GM21360 (cell line): ENCODE results near the gene AFF1.
"Not testable (repeated sequence)": the region's sequence is repeated elsewhere in the genome, so short reads cannot be mapped to it uniquely, and the experiment has no call there.

Experiments
- ATAC-seq: cut with Tn5 transposase; IDR thresholded peaks from one replicate; pipeline ENCODE4 v1.9.1; 2021; ENCODE audit warnings: mild to moderate bottlenecking, moderate library complexity; ENCODE audit not compliant: unreplicated experiment

Gene AFF1

DNA sequence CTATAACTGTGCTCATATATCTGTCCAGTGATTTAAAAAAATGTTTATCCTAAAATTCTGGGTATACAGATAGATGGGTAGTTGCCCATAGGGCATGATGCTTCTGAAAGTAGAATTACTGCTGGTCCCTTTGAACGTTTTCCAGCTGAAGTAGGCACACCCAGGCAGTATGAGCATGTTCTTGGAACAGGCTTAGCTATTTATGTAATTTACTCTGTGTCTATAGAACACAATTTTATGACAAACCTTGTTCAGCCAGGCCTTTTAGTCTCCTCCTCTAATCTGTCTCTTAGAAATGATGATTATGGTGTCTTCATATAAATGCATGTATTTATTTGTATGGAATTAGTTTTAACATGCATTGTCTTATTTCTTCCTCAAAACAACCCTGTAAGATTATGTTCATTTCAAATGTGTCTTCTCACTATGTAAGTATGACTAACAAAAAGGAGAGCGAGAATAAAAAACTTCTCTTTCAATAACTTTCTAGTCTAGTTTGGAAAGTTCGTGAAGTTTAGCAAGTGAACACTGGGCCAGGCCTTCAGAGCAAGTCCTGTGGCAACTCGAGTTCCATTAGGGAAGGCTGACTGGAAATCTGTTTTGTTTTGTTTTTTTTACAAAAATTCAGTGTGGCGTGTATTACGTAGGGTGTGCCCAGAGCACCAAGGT, 142.0 kb downstream of the AFF1 start:
- ATAC-seq = no peak

DNA sequence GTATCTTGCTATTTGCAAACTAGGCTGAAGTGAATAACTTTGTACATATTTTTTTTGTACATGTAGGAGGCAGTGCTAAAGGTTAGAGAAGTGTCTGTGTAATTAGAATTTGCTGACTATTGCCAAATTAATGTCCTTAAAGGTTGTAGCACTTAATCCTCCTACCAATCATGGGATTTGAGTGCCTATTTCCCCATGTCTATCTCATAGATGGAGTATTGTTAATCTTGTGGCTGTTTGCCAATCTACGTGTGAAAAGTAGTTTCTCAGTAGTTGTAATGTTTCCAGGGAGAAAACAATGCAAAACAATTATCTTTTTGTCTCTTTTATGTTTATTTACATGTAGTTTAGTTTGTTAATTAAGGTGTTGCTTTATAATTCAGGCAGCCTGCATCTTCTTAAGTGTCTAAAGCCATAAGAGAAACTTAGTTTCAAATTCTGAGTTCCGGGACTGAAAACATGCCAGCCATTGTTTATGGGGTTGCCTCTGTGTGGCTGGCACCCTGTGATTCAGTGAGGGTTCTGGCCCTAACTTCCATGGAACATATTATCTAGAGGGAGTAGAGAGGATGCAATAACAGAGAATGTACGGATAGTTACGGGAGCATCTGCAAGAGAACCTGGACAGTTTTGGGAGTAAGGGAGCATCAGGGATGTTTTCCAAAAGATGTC, 143.2 kb downstream of the AFF1 start:
- ATAC-seq = no peak

DNA sequence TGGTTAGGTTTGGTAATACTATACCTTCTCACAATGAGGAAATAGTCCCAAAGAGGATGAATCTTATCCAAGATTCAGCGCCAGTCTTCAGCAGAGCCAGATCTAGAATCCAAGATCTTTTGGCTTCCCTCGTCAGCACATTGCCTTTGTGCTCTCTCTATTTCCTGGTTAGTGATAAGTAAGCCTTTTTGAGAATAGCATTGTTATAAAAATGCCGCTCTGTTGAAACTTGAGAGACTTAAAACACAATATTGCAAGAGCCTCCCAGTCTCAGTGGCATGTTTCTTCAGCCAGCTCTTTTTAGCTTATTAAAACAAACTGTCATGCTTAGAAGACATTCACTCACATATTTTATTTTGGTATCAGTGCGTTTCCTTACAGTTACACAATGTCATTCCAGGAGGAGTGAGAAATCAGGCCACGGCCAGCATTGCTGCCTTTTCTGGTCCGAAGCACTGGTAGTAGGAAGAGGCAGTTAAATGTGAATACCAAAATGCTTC, 144.2 kb downstream of the AFF1 start:
- ATAC-seq = no peak

DNA sequence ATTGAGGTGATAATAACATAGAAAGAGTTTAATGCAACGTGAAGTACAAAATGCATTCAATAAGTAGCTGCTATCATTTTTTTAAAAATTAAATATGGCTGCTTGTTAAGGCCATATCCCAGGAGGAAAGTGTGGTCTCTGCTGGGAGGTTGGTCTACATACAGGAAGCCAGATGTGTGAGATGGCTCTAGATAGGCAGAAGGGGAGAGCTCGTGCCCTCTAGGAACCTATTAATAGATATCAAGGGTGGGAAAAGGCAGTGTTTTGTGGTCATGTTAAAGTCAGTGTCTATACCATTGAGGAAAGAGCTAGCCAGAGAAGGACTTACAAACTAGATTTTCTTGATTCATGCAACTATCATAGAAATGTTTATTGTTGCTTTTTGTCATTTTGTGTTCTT, 145.2 kb downstream of the AFF1 start:
- ATAC-seq = no peak

DNA sequence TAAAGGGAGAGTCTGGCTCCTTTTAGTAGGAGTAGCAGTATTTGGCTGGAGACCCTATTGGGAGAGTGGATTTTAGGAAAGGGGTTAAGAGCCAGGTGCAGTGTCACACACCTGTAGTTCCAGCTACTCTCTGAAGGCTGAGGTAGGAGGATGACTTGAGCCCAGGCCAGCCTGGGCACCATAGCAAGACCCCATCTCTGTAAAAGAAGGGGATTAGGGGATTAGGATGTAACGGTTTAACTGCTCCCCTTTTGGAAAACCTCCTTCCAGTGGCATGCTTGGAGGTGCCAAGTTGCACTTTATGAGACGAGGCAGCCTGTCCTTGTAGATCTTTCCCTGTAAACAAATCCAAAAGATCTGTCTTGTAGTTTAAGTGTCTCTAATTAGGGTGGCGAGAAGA, 145.7 kb downstream of the AFF1 start:
- ATAC-seq = no peak

DNA sequence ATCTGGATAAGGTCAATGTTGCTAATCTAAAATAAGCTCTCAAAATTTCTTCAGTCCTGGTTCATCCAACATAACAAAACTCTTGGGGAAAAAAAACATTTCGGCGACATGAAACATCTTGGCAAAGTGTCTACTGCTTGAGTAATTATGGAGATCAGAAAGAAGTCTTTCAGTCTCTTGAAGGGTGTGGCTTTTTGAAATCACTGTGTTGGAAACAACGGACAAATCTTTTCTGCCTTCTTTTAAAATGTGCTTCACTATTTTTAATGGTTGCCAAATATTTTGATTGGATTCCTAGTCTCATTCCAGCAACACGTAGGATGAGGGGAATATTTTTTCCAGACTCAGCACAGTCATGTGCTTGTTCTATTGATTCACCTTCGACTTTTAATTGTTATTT, 147.0 kb downstream of the AFF1 start:
- ATAC-seq = no peak

DNA sequence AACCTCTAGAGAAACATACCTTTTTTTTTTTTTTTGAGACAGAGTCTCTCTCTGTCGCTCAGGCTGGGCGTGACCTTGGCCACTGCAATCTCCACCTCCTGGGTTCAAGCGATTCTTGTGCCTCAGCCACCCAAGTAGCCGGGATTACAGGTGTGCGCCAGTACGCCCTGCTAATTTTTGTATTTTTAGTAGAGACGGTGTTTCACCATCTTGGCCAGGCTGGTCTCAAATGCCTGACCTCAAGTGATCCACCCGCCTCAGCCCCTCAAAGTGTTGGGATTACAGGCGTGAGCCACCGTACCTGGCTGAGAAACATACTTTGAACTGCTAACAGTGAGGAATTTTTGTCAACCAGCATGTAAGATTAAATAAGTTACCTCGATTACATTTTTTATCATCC, 150.9 kb downstream of the AFF1 start:
- not testable (repeated sequence) for ATAC-seq

DNA sequence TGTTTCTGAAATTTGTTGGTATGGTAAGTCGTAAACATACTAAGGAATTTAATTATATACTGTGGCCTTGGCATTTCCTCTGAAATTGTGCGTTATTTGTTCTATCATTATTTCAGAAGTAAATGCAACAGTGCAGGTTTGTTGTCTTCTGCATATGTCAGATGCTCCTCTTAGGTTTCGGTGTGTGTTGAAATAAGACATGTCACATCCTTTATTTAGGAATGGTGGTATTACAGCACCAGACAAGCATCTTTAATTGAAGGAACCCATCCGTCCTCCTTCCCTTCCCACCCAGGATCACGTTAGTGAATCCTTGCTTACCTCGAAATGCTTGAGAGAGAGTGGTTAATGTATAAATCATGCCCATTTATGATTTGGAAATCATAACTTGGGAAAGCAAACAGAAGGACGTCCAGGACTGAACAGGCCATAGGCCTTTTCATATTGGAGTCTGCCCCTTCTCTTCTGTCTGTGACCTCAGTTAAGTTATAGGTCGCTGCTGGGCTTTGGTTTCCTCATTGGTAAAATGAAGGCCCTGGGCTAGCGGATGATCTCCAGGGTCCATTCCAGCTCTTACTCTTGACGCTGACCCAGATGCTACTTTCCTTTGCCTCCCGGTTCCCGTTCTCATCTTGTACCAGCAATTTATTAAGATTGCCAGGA, 151.5 kb downstream of the AFF1 start:
- no peak for ATAC-seq

DNA sequence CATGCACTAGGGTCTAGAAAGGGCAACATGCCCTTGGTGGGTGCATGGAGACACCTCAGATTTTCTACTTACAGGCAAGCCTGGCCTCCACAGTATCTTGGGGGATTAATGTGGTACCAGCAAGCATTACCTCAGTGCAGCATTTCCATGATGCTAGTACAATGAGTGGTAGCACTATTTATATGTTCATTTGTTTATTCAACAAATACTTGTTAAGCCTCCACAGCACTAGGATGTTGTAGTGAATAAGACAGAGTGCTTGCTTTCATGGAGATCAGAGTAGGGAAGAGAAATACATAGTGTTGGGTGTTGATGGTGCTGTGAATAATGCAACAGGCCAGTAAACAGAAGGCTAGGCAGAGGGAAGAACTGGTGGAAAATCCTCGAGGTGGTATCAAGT, 152.2 kb downstream of the AFF1 start:
- no peak for ATAC-seq

DNA sequence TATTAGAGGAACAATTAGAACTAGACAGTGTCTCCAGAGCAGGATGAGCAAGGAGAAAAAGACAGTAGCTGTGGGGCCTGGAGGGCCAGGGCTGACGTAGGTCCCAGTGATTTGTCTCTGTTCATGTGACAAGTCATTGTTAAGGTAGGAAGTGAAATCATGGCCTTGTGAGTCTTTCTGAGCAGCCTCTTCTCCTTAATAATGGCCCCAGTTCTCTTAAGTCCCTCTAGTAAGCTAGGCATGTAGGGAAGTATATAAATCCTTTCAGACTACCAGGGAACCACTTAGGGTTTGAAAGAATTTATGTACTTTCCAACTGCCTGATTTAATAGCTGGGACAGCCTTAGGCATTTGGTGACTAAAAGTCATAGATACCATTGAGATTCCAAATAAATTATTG, 152.6 kb downstream of the AFF1 start:
- ATAC-seq = no peak

DNA sequence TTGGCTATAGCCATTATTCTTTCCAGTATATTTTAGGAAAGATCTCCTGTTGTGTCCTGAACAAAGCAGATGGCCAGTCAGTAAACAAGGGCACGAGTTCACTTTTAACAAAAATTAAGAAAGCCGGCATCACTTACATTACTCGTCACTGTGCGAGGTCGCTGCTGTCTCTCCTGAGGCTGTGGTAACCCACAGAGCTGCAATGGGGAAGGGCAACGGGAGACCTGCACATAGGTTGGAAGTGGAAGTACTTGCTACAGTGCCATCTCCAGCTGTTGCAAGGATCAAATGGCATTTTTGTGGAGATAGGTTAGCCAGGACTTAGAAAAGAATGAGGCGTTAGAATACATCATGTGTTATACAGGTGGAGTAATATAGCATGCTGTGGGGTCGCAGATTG, 153.4 kb downstream of the AFF1 start:
- ATAC-seq = no peak

DNA sequence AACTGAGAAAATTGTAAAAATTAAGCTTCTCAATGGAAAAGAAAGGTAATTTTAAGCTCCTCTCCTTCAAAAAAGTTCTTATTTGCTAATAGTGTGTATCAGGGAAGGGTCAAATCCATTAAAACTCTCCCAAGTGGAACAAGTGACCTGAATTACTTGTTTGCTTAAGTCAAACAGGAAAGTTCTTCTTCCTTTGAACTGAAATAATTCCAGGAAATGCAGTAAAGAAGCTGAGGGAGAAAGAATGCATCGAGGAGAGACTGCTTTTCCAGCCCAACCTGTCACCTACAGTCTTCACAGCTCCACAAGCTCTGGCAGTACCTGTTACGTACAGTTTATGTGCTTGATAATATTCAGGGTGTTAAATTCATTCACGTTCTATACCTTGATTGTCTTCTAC, 154.6 kb downstream of the AFF1 start:
- ATAC-seq = no peak

DNA sequence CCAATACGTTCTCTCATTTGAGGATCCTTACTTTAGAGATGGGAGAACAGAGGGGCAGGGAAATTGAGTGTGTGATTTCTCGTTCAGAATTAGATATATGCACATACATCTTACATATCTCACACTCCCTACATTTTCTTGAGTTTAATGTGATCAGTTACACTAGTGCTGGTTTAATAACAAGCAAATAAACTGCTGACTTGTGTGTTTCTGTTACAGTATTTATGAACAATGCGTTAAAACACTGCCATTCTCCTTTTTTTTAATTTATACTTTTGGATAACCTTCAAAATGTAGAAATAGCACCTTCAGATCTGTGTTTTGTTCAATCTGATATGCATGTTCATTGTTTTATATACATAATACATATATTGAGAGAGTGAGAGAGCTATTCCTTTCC, 155.5 kb downstream of the AFF1 start:
- ATAC-seq = no peak

DNA sequence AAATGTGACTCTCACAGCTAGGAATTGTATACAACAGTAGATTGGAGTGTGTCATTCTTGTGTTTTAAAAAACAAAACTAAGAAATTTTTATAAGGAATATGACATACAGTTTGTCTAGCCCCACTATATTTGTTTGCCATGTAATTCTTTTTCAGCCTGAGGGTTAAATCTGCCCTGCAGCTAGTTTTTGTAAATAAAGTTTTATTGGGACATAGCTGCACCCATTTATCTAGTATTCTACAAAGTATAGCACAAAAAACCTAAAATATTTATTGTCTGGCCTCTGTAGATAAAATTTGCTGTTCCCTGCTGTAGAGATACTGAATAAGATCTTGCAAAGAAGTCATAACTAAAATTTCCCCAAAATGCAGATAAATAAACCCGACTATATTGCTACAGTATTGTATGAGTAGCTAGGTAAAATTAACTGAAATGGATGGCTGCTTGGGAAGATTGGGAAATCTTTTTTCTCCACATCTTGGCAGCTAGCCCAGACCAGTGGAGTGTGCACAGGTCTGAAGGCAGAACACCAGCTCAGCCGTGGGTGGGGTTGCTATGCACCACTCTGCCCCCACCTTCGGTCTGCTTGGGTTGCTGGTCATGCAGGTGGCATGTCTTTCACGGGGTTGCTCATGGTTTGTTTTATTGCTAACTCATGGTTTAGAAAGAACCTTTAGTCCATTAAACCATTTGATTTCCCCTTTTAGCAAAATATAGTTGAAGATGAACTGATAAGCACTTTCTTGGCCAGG, 157.8 kb downstream of the AFF1 start:
- no peak for ATAC-seq

DNA sequence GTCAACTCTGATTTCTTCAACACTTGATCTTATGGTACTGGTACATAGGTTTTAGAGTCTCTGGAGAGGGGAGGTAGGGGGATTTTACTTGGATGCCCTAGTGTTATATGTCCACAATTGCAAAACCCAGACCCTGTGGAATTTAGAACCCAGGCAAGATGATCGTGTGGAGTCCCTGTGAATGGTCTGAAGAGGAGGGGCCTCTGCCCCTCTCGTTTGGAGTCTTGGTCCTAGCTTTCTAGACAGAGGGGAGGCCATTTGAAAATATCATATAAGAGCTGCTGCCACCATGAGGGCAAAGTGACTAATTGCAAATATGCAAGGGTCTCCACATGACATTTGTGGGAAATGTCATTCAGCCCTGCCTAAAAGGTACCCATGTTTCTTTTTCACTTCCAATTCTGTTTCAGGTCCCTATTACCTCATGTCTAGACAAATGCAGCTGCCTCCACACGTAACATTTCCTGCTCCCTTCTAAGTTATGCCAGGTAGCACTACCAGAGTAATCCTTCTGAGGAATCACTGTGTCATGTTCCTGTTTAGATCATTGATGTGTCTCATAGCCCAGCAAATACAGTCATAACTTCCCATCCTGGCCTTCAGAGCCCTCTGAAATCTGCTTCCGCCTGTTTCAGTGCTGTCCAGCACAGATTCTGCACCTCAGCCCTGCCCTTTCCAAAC, 158.8 kb downstream of the AFF1 start:
- peak; percentile 85 for ATAC-seq

DNA sequence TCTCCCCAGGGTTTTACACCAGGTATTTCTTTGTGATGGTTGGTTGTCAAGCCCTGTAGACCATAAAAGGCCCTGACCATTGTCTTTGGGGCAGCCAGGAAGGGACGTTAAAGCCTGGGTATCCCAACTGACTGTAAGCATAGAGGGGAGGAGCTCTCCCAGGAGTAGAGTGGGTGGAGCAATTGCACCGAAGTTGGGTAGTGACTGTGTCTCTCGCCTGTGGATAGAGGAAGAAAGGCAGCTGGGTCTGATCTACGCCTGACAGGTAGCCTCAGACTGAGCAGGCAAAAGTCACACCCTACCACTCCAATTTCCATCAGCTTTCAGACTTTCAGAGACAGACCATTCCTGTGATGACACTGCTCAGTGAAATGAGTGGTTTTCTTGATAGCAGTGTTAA, 162.3 kb downstream of the AFF1 start:
- ATAC-seq = no peak

DNA sequence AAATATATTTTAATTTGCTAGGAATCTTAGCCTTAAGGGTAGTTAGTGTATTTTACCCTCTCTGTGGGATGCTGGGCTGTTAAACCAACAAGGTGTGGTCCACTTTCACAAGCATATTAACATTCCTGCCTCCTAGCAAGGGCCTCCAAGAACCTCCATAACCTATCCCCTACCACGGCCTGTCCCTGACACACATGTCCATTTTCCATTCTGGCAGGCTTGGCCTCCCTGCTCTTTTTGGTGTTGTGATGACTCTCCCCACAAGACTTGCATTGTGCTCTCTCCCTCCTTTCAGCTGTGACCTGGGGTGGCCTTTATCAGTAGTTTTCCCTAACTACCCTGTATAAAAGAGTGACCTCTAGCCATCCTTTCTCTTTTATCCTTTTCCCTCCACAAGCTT, 165.4 kb downstream of the AFF1 start:
- ATAC-seq = no peak

DNA sequence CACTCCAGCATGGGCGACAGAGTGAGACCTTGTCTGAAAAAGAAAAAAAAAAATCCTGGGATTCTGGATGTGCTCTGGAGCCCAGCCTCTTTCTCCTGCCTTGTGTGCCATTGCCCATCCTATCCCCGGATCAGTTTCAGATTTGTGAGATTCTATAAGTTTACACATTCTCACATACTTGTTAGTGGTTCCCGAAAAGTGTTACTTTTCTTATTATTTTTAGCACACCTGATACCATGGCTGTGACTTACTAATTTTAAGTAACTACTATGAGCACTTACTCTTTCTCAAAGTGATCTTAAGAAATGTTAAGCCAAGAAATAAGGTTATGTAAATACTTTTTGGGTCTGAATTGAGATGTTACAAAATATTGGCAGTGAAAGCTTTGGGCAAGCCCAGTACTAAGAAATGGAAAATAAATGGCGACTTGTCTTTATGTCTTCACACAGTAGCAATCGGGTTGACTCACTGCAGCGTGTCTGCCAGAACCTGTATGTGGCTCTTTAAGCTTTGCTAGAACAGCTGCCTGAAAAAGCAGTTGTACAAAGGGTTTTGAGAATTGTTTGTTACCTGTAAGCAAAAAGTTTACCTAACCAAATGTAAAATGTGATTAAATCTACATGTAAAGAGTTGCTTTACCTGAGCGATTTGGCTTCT, 166.9 kb downstream of the AFF1 start:
- ATAC-seq = no peak

DNA sequence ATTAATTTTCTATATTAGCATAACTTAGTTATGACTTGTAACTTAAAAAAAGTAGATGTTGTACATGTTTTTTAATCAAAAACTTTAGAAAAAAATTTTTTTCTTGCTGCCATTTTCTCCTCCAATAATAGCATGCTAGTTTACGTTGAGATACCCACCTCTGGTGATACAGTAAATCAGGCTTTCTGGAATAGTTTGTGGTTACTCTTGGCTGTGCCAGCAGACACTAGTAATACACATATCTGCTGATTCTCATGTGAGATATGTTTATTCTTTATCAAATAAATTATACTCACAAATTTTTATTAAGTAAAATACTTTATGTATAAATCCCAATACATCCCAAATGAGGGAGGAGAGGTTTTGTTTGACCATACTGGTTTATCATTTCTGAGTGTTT, 168.3 kb downstream of the AFF1 start:
- ATAC-seq = no peak

DNA sequence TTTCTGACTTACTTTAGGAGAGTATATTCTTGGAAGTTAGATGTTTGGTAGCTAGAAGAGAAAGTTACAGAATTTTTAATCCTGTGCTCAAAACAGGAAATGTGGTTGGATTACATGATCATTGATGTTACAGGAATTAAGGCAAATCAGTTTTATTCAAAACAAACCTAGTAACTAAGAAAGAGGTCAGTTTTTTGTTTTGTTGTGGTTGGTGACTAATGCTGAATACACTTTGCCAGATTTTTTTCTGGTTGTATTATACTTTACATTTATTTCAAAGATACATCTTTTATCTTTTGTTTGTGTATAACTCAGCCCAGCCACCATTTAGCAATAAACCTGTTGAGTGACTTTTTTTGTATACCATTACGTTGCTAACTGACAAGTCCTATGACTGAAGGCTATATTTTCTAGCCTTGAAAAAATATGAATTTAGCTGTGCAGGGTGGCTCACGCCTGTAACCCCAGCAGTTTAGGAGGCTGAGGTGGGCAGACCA, 168.9 kb downstream of the AFF1 start:
- ATAC-seq = no peak
